T-helper 22 cell (primary cell): ENCODE data around the gene ADAMTS6.
"Not testable (repeated sequence)": the region's sequence is repeated elsewhere in the genome, so short reads cannot be mapped to it uniquely, and the experiment has no call there.

Experiments used
- DNase-seq: peaks from one replicate; pipeline ENCODE4 v3.0.0-alpha.2; 2020; ENCODE audit warnings: low read depth

Gene ADAMTS6

DNA sequence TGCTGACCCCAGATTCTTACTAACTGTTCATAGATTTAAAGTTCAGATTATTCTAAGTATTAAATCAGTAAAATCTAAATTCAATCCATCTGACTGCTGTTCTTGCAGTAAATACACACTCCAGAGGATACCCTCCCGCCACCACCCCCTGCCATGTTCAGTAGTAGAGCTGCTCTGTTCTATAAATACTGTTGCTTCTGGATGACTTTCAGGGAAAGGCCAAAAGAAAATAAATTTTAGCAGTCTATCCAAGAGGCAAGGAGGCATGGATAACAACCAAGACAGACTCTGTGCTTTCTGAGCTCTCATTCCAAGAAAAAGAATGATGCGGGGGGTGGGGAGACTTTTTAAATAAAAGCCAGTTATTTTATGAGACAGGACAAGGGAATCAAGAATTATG lies 115.1 kb downstream of the ADAMTS6 start:
- no peak for DNase-seq

DNA sequence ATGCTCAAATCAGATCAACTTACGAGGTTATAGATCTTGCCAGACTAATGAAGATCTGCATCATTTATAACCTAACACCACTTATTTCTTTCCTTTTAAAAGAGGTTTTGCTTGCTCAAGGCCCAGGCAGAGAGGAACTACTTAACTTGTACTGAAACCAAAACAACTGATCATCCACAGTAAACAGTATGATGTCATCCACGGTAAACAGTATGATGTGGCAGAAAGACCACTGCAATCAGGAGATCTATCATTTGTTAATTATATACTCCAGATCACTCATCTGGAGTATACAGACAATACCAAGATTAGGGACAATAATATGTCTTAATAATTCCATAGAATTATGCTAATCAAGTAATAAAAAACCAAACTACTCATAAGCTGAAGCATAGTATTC lies 116.8 kb downstream of the ADAMTS6 start:
- DNase-seq, result no peak

DNA sequence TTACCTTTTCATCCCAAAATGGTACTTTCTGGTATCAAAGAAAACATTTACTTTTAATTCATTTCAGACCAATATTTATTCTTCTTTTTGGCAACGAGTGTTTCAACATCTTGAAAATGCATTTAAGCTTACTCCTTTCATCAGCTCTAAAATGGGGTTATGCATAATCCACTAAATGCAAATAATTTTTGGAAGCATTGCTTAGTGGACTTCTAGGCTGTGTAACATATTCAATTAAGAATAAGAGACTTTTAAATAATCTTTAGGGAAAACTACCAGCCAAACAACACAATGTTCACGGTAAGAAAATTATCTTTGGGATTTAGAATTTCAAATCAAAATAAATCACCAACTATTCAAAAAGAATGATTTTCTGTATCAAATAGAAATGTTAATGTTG lies 118.2 kb downstream of the ADAMTS6 start:
- DNase-seq, result no peak

DNA sequence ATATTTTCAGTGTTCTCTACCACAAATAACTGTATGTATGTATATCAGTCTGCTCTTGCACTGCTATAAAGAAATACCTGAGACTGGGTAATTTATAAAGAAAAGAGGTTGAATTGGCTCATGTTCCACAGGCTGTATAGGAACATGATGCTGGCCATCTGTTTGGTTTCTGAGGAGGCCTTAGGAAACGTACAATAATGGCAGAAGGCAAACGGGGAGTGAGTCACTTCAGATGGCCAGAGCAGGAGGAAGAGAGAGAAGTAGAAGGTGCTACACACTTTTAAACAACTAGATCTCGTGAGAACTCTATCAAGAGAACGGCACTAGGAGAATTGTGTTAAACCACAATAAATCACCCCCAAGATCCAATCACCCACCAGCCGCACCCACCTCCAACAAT lies 121.7 kb downstream of the ADAMTS6 start:
- DNase-seq, result no peak

DNA sequence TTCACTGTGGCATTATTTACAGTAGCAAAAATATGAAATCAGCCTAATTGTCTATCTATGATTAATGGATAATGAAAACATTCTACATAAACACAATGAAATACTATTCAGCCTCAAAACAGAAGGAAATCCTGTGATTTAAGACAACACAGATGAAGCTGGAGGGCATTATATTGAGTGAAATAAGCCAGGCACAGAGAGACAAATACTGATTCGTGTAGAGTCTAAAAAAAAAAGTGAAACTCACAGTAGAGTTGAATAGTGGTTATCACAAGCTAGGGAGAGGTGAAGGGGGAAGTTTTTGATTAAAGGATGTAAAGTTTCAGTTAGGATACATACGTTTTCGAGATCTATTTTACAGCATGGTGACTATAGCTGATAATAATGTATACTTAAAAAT lies 122.2 kb downstream of the ADAMTS6 start:
- no peak for DNase-seq

DNA sequence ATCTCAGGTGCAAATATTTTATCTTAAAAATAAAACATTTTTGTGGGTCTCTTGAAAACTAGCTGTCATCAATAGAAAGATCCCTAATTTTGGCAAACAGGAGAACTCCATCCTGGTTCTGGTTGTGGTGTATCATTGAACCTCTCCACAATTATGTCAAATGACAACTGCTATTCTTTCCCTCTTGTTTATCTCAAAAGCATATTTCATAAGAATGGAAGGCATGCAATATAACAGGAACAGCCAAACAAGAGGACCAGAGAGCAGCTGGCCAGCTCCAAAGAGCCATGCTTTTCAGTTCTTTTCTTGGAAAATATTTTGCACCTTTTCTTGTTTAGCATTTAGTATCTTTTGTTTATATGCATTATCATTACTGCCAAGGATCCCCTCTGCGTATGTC lies 125.4 kb downstream of the ADAMTS6 start:
- DNase-seq, result no peak

DNA sequence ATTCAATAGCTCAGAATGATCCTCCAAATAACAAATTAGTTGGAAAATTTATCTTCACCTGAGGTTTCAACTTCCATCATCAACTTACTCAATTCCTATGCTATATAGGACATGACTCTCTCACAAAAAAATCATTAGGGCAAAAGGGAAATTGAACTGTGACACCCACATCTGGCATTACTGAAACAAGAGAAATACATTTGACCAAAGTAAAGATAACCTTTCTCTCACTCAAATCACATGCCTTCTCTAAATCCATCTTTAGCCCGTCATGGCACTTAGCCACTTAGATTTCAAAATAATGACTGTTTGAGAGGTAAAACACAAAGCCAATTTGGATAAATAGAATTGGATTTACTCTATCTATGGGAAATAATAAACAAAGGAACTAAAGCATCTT lies 126.4 kb downstream of the ADAMTS6 start:
- DNase-seq, result no peak

DNA sequence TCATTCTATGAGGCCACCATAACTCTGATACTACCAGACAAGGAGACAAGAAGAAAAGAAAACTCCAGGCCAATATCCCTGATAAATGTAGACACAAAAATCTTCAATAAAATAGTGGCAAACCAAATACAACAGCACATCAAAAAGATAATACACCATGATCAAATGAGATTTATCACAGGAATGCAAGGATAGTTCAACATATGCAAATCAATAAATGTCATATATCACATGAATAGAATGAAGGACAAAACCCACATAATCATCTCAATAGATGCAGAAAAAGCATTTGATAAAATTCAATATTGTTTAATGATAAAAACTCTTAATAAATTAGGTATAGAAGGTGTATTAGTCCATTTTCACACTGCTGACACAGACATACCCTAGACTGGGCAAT lies 139.9 kb downstream of the ADAMTS6 start:
- no peak for DNase-seq

DNA sequence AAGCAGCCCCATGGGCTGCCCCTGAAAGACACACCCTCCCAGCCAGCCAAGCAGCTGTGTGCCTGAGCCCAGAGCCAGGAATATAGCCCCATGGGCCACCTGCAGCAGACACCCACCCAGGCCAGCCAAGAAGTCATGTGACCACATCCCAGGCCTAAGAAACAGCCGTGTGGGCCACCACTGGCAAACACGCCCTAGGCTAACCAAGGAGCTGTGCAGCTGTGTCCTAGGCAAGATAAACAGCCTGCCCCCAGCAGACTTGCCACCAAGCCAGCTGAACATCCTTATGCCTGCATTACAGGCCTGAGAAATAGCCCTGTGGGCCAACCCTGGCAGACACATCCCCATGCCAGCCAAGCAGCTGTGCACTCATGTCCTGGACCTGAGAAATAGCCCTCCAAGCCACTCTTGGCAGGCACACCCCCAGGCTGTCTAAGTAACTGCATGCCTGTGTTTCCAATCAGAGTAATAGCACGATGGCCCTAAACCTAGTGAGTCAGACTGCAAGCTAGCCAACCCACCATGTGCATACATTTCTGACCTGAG lies 143.0 kb downstream of the ADAMTS6 start:
- DNase-seq, result no peak

DNA sequence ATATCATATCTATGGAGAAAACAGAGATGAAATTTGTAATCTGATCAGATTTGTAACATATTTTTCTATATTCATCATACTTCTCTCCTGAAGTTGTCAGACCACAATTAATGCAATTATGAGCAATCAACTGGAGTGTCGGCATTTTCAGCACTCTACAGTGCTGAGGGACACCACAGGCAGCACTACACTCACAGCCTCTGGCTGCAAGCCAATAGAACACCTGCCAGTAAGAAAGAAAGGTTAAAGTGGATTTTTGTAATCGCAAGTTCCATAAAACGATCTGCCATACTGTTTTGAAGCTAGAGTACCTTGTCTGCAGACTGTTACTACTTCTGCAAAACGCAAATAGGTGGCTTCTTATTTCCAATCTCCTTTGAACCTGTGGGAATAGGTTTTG lies 147.6 kb downstream of the ADAMTS6 start:
- DNase-seq, result no peak

DNA sequence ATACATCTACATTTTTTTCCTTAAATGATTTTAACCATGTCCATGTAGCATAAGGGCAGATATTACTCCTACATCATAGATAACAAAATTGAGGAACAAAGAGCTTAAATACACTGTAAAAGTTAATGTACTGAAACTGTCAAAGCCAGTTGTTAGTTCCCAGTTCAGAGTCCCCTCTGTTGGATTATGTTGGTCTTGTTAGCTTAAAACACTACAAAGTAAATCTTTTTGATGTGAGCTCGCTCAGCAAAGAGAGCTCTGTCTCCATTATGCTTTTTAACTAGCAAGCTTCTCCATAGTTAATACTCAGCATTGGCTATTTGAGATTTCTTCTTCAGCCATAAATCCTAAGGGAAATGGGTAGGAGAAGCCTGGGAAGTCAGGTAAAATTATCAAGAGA lies 149.1 kb downstream of the ADAMTS6 start:
- no peak for DNase-seq

DNA sequence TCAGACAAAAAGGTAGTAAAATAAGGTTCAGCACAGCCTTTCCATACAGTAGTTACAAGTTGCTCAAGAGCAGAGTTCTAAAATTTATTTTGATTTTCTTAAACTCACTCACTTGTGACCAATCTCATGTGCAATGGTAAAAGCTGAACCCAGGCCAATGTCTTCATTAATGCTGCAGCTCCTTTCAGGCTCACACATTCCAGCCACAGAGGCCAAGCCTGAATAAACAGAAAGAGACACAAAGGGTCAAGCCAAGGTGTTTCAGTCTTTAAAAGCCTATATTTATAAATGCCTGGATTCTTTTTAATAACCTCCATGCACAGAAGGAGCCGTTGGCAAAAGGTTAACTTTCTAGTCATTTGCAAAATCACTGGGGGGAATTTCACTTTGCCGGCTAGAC lies 152.5 kb downstream of the ADAMTS6 start:
- no peak for DNase-seq

DNA sequence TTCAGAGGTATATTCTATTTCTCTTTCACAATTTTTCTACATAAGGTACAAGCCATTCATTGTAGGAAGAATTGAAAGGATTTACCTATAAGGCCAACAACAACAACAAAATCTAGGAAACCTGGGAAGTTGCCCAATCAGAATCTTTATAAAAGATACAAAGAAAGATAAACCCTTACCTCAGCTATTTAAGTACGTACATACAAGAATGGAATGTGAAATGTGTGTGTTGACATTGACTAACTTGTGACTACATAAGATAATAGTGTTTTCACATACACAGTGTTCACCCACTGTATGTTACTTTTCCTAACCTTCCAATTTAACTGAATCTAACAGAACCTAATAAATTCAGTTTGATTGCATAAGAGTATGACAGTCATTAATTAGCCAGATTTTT lies 154.1 kb downstream of the ADAMTS6 start:
- DNase-seq, result no peak

DNA sequence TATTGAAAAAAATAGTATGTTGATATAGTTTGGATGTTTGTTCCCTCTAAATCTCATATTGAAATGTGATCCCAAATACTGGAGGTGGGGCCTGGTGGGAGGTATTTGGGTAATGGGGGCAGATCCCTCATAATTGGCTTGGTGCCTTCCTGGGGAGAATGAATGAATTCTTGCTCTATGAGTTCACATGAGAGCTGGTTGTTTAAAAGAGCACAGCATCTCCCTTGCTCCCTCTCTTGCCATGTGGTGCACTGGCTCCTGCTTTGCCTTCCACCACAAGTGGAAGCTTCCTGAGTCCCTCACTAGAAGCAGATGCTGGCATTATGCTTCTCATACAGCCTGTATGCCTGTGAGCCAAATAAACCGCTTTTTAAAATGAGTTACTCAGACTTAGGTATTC lies 154.8 kb downstream of the ADAMTS6 start:
- DNase-seq, result no peak

DNA sequence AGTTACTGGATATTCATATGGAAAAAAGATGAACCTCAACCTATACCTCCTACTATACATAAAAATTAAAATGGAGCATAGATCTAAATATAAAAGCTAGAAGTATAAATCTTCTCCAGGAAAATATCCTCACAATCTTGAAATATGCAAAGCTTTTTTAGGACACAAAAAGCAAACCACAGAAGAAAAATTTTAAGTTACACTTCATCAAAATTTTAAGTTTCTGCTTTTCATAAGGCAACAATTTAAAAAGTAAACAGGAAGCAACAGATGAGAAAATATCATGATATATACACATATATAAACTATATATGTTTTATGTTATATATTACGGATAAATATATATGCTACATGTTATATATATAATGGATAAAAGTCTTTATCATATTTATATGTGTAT lies 157.5 kb downstream of the ADAMTS6 start:
- DNase-seq, result no peak

DNA sequence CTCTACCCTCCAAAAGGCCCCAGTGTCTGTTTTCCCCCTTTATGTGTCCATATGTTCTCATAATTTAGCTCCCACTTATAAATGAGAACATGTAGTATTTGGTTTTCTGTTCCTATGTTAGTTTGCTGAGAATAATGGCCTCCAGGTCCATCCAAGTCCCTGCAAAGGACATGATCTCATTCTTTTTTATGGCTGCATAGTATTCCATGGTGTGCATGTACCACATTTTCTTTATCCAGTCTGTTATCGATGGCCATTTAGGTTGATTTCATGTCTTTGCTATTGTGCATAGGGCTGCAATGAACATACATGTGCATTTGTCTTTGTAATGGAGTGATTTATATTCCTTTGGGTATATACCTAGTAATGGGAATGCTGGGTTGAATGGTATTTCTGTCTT lies 161.0 kb downstream of the ADAMTS6 start:
- not testable (repeated sequence) for DNase-seq

DNA sequence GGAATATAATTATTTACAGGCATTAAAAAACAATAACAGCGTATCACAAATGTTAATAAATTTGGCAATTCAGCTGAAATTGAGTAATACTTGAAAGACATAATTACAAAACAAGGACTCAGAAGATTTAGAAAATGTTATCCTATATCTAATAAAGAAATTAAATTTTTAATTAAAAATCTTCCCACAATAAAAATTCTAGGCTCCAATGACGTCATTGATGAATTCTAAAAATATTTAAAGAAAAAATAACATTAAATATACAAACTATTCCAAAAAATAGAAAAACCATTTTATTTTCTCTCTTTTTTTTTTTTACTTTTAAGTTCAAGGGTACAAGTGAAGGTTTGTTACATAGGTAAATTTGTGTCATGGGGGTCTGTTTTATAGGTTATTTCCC lies 161.5 kb downstream of the ADAMTS6 start:
- no peak for DNase-seq

DNA sequence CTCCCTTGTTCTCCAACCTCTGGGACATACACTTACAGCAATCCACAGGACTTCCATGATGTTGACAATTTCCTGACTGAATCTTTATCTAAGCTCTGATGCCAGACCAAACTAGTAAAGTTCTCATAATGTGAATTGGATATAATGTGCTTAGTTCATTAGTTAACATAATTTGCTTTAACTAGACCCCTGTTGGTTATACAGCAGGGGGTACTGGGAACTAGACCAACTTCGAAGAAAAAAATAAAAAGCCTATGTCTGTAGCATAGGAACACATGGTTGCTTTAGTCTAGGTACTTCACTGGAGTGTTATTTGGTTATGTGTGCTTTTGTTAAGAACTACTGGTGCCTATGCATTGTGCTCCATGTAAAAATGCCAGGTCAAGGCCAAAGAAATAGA lies 173.8 kb downstream of the ADAMTS6 start:
- DNase-seq, result no peak

DNA sequence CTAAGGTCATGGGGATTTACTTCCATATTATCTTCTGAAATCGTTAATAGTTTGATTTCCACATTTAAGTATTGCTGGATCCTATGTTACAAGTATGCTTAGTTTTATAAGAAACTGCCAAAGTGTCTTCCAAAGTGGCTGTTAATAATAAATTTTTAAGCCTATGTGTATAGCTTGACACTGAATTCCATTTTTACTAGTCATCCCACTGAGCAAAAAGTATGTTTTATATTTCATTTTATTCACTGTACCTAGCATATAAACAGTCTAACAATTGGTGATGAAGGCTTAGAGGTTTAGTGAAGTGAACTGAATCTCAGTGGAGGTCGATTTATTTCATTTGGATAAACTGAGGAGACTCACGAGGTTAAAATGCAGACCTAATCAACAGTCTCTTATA lies 174.6 kb downstream of the ADAMTS6 start:
- no peak for DNase-seq

DNA sequence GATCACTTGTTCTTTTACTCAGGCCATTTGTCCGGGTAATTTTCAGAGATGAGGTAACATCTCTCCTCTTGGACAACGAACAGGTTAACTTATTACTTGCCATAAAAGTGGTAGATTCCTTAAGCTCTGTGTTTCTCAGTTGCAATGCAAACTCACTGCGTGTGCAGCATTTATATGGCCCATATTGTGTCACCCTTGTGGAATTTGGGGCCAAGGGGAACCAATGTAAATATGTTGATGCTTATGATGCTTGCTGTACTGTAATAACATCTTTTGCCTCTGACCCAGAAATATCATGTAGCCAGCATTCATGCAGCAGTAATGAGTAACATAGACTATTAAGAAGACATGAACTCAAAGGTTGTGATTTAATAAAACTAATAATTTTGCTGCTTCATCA lies 175.8 kb downstream of the ADAMTS6 start:
- no peak for DNase-seq

DNA sequence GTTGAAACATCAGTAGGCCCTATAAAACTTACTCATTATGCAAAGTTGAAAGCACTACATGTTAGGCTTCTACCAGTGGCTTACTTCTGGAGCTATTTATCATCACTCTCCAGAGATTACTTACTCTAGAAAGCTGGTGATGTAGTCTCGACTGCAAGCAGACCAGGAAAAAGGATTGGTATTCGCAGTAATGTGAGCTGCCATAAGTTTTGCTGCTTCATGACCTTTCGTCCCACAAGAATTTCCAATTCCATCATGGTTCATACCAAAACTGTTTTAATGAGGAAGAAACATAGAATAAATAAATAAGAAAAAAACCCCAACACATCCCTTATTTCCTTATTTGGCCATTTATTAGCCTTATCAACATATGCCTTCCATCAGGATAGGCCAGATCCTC lies 181.9 kb downstream of the ADAMTS6 start:
- DNase-seq, result no peak

DNA sequence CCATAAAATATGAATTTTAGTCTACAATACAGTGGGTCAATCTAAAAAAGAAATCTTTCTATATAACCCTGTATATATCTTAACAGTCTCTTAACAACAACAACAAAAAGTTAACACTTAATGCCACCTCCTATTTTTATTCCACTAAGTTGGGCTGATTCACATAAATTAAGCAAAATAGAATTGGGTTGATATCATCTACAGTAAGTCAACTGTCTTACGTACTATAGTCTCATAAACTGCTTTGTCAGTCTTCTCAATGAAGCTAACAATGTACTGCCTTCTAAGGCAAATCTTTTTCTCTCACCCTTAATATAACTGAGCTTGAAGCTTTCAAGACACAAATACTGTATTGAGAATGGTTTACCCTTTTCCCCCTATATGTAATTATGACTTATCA lies 185.7 kb downstream of the ADAMTS6 start:
- no peak for DNase-seq

DNA sequence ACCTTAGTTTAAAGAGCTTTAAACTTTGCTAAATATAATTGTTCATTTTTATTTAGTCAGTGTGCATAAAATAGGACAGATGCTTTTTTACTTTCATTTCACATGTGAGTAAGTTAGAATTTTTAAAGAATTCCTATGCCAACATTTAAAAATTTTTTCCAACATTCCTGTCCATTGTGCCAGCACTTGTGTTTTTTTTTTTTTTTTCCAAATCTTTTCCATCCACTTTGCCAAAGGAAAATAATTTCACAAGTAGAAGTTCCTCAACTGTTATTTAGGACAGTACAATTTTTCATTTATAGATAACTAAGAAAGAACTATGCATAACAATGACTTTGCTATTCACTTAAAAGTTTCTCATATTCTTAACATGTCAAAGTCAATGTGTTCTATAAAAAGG lies 189.5 kb downstream of the ADAMTS6 start:
- no peak for DNase-seq

DNA sequence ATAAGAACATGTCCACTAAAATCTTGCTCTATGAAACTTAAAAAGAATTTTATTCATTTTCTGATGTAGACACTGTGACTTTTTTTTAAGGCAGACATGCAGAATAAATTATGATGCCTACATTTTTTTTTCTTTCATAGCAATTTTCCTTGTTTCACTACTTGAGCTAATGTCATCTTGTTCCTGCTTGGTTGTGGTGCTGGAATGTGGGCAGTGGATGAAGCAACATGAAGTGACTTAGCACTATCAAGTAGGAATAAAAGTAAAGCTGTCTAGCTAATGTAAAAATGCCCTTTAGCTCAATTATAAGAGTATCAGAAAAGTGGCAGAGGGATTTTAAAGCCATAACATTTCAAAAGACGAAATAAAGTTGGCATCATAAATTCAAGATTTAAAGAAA lies 191.0 kb downstream of the ADAMTS6 start:
- DNase-seq, result no peak

DNA sequence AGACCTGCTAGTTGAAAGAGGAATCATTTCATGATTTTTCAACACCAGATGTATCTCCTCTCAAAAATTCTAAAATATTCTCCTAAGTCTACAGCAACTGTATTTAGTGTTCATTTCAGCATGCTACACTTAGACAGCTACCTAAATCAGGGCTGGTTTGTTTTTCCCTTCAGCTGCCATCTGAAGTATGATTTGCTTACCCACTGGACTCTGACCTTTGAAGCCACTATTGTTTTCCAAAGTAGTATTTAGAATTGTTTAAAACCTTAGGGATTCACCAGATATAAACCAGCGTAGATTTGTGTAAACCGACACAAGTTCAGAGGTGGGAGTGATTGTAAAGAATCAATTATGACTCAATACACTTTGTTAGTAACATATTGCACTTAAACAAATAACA lies 193.1 kb downstream of the ADAMTS6 start:
- no peak for DNase-seq
